ENCODE data around the gene SLC6A4.

- TF ChIP-seq POLR2AphosphoS5 (IDR thresholded peaks at IDR 0.05; ENCODE audit: low read depth, low read length) = no peak
- no peak for TF ChIP-seq TAF1 (IDR thresholded peaks at IDR 0.05; ENCODE audit: borderline replicate concordance, insufficient read depth, low read length)
- no peak for TF ChIP-seq FOXP2 (optimal IDR thresholded peaks at IDR 0.05; ENCODE audit: borderline replicate concordance, extremely low read depth, extremely low read length, insufficient read depth)
- TF ChIP-seq REST (IDR thresholded peaks at IDR 0.05; ENCODE audit: insufficient read depth in 1 of 2, low read depth in 2 of 2, low read length in 2 of 2) = no peak
Measured at GRCh38 chr17:30275911-30276310, 40.4 kb upstream of the SLC6A4 start.
